ENCODE data around the gene CEP112. TPM values are rescaled to one million over a fixed set of nuclear protein-coding genes. Genes with fewer than 3 reads are reported as not detected.

The CEP112 gene
- total and polyA plus RNA-seq, 2 experiments from 2014 or later: 4.0 to 4.3 TPM

- H3K36me3 ChIP-seq (ENCODE audit: insufficient read depth): no peaks in the 10 kb centered on the region
- no peaks in the 10 kb centered on the region for H3K27me3 ChIP-seq (ENCODE audit: insufficient read depth)
- Mint-ChIP-seq H3K4me1 (peaks cover 4% of the 10 kb centered on the region; the same call in 2 of the 3 replicates), H3K27me3 (ENCODE audit: insufficient read depth, low read depth, poor library complexity) (no peaks in the 10 kb centered on the region), H3K9me3 (no peaks in the 10 kb centered on the region), H3K36me3 (ENCODE audit: low read depth) (no peaks in the 10 kb centered on the region), H3K27ac (no peak overlapping the region), H3K4me3 (no peak overlapping the region)
- no peak for DNase-seq (ENCODE audit: low spot score)
- no peaks in the 10 kb centered on the region for H3K9me2 ChIP-seq (ENCODE audit: insufficient read depth)
- H4K20me1 ChIP-seq (replicated peaks; ENCODE audit: insufficient read depth): no peaks in the 10 kb centered on the region
- H2AFZ ChIP-seq: no peak overlapping the region
- H3K27ac ChIP-seq (ENCODE audit: low read depth): no peak overlapping the region
- no peaks in the 10 kb centered on the region for H3K4me1 ChIP-seq (ENCODE audit: insufficient read depth)
- H3K4me2 ChIP-seq: no peak overlapping the region
- ATAC-seq: no peak
- no peak overlapping the region for H3K4me3 ChIP-seq
- no peaks in the 10 kb centered on the region for H3K79me2 ChIP-seq (replicated peaks; ENCODE audit: insufficient read depth)
- no peaks in the 10 kb centered on the region for H3F3A ChIP-seq (replicated peaks; ENCODE audit: low read depth)
- TF ChIP-seq CREB1 (CRISPR knock-in tag; IDR thresholded peaks at IDR 0.05; ENCODE audit: low read depth): no peak
- no peak for TF ChIP-seq ZNF331 (CRISPR knock-in tag; IDR thresholded peaks at IDR 0.05; ENCODE audit: low read depth)
- TF ChIP-seq CTCF (conservative IDR thresholded peaks at IDR 0.05; ENCODE audit: low read depth in 2 of 2): no peak
- no peak for TF ChIP-seq JUNB (IDR thresholded peaks at IDR 0.05; ENCODE audit: unreplicated experiment)
- no peak for TF ChIP-seq POLR2AphosphoS5 (IDR thresholded peaks at IDR 0.05; ENCODE audit: low read depth)
- TF ChIP-seq REST (IDR thresholded peaks at IDR 0.05; ENCODE audit: unreplicated experiment): no peak
- no peak for TF ChIP-seq ZNF462 (CRISPR knock-in tag; IDR thresholded peaks at IDR 0.05)
- no peak for TF ChIP-seq EZH2phosphoT487 (IDR thresholded peaks at IDR 0.05; ENCODE audit: unreplicated experiment)
- no peak for TF ChIP-seq ZNF114 (CRISPR knock-in tag; IDR thresholded peaks at IDR 0.05)
- no peak for TF ChIP-seq NANOG (IDR thresholded peaks at IDR 0.05; ENCODE audit: borderline replicate concordance)
These were observed 334.2 kb downstream of the CEP112 start for GRCh38 chr17:65857718-65858117.
